GM10847 (cell line): ENCODE data around the gene HOXB2.

Experiments
- POLR2A ChIP-seq: IDR thresholded peaks from 2 replicates; pipeline ENCODE4 v1.6.1; 2011; ENCODE audit not compliant: insufficient read length; ENCODE audit errors: extremely low read depth

Gene HOXB2

GRCh38 chr17:48510381-48510760 is 34.5 kb downstream of the HOXB2 start:
- no peak for TF ChIP-seq POLR2A

DNA sequence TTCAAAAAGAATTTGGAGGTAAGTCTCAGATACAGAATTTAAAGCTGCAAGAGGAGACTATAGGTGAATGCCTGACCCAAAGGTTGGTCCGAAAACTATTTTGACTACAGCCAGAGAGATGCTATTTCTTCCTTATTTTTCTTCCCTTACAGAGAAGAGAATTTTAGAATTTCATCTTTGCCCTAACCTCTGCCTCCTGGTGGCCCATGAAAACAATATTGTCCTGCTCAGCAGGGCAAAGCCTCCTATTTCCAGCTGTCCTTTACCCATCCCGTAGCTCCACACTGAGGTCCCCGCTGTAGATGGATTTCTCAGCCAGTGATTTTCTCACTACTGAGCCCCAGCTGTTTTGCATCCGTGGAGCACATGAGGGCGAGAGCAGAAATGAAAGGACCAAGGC is 38.7 kb downstream of the HOXB2 start:
- no peak for TF ChIP-seq POLR2A

DNA sequence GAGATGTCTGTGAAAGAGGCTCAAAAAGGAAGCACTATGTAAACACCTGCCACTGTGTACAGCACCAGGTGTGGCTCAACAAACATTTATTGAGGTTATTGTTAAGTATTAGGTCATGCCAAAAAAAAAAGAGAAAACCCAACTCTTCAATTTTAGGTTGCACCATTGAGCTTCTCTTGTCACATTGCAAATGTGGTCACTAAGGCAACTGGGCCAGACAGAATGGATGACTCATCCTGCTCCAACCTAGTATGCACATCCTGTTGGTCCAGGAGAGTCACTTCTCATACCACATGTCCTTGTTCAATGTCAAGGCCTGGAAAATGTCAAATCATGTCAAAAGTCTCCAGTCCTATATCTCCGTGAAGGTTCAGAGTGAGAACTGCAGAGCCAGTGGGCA is 39.1 kb downstream of the HOXB2 start:
- TF ChIP-seq POLR2A, result no peak

DNA sequence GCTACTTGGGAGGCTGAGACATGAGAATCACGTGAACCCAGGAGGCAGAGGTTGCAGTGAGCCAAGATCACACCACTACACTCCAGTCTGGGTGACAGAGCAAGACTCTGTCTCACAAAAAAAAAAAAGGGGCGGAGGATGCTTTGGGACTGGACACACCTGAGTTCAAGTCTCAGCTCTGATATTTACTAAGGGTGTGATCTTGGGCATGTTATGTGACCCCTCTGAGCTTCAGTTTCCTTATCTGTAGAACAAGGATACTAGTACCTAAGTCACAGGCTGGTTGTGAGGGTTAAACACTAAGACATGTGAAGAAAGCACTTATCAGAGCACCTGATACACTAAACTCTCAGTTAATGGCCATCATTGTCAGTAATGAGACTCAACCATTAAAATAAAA is 40.0 kb downstream of the HOXB2 start:
- TF ChIP-seq POLR2A, result no peak

DNA sequence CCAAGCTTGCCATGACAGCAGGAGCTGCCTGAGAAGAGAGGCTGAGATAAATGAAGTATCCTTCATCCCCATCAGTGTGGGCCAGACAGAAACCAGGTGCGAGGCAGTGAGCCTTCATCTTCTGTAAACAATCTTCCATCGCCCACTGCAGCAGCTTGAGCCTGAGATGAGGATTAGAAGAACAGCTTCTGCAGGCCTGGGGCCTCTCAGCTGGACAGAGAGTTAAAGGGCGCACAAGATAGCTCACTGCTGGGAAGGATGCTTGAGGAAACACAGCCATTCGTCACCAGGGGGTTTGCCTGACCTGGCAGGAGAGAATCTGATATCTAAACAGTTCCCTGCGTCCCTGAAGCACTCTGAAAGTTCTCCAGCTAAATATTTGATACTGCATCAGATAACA is 41.2 kb downstream of the HOXB2 start:
- TF ChIP-seq POLR2A, result no peak

- no peak for TF ChIP-seq POLR2A
These were observed 42.0 kb downstream of the HOXB2 start for GRCh38 chr17:48502901-48503300.

GRCh38 chr17:48502312-48502711 is 42.6 kb downstream of the HOXB2 start:
- TF ChIP-seq POLR2A, result no peak

DNA sequence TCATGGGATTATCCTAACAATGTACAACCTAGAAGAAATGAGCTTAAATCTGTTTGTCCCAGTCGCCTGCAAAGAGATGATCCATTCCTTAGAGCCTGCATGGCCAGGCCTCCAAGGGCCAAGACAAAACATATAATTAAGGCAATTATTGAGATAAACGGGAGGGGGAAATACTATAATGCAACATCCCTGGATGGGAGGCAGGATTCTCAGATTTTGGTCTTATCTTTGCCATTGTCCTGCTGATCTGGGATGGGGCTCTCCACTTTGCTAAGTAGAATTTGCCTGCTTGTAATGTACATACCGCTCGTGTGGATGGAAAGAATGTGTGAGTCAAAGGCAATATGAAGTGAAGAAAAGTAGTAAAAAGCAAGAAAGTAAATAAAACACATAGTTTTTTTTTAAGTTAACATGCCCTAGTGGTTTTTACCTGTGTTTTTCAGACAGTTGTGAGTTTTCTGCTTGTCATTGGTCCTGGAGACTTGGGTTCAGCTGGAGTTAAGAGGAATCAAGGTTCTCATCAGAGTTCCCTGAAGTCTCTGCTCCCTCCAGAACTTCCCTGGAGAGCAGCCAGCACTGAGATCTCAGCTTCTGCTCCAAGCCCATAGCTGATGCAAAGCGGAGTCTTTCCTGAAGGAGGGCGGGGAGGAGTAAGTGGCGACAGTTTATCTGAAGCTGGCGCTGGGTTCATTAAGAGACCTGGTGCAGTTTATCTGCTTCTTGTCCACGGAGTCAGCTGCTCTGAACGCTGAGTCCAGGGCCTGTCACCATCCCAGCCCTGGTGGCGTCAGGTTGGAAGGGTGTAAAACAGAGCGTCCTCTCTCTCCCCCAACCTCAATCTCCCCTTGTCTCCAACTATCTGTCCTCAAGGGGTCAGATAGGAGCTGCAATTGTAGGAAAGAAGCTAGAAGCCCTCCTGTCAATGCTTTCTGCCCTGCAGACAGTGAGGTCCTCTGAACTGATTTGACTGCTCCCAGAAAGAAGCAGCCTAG is 44.2 kb downstream of the HOXB2 start:
- TF ChIP-seq POLR2A, result no peak

- no peak for TF ChIP-seq POLR2A
These were observed 45.0 kb downstream of the HOXB2 start for GRCh38 chr17:48499735-48500434.

DNA sequence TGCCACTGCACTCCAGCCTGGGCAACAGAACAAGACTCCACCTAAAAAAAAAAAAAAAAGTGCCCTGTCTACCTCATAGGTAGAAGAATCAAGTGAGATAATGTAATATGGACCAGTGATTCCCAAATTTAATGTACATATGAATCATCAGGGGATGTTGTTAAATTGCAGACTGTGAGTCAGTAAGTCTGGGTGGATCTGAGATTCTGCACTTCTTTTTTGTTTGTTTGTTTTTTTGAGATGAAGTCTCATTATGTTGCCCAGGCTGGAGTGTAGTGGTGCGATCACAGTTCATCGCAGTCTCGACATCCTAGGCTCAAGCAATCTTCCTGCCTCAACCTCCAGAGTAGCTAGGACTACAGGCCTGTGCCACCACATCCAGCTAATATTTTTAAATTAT is 45.7 kb downstream of the HOXB2 start:
- no peak for TF ChIP-seq POLR2A

- TF ChIP-seq POLR2A, result no peak
These were observed 46.6 kb downstream of the HOXB2 start for GRCh38 chr17:48498164-48498850.

GRCh38 chr17:48497103-48497502 is 47.8 kb downstream of the HOXB2 start:
- TF ChIP-seq POLR2A, result no peak

DNA sequence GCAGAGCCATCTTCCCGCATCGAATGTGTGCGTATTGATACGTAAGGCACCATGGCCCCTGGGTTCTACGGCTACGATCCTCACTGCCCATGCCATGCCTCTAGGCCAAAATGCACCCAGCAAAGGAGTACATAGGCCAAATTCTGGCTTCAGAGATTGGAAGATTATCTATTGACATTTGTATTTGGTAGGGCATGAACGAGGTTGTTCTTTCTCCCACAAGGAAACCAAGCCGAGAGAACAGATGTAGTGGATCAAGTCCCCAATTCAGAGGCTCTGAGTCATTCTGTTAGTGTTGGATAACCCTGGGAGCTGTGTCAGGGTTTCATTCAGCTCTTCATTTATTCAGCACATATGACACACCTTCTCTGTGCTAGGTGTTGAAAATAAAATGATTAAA is 50.6 kb downstream of the HOXB2 start:
- no peak for TF ChIP-seq POLR2A
